Measurements from ENCODE around the gene ADGB. TPM values are rescaled to one million over a fixed set of nuclear protein-coding genes. Genes with fewer than 3 reads are reported as not detected.

The ADGB gene
- total and polyA plus RNA-seq, 4 donors: 1.4 to 9.7 (median 5.5) TPM

- 81 to 92% methylated on average over 2 of the region's 2 CpGs for WGBS, 2 donors
- no peaks in the 10 kb centered on the region for H3K9me3 ChIP-seq (ENCODE audit: control insufficient read depth in 4 of 4, insufficient read depth in 3 of 4, low read length in 3 of 4)
- TF ChIP-seq CTCF (IDR thresholded peaks at IDR 0.05; ENCODE audit: control extremely low read depth, extremely low read depth): no peak
- no peak overlapping the region for H3K27ac ChIP-seq (ENCODE audit: low read depth in 1 of 2, low read length in 1 of 2)
- H3K9ac ChIP-seq (ENCODE audit: insufficient read depth in 1 of 2, low read length in 2 of 2): no peak overlapping the region
- no peak for DNase-seq
- H3K4me1 ChIP-seq (ENCODE audit: control insufficient read depth in 5 of 5, insufficient read depth in 5 of 5, low read length in 5 of 5): no peaks in the 10 kb centered on the region
- no peak for ATAC-seq (ENCODE audit: insufficient read depth, low FRiP score)
- H3K4me3 ChIP-seq: no peak overlapping the region
- H3K36me3 ChIP-seq (ENCODE audit: control insufficient read depth in 4 of 4, insufficient read depth in 4 of 4, low read length in 4 of 4): no peaks in the 10 kb centered on the region
- H3K27me3 ChIP-seq (ENCODE audit: control insufficient read depth in 3 of 3, insufficient read depth in 3 of 3, low read length in 2 of 3): no peaks in the 10 kb centered on the region
Measured at GRCh38 chr6:146628350-146628749, 29.6 kb downstream of the ADGB start.

DNA sequence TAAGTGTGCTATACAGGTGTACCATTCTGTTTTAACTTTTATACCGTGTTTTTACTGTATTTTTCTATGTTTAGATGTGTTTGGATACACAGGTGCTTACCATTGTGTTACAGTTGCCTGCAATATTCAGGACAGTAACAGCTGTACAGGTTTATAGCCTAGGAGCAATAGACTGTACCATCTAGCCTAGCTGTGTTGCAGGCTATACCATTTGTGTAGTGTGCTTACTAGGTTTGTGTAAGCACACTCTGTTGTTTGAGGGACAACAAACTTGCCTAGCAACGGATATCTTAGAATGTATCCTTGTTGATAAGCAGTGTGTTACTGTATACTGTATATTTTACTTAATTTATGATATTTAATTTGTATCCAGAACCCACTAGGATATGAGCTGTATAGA, 35.2 kb downstream of the ADGB start:
- H3K36me3 ChIP-seq (ENCODE audit: control insufficient read depth in 4 of 4, insufficient read depth in 4 of 4, low read length in 4 of 4): no peaks in the 10 kb centered on the region
- H3K4me3 ChIP-seq: no peak overlapping the region
- H3K27ac ChIP-seq (ENCODE audit: low read depth in 1 of 2, low read length in 1 of 2): no peak overlapping the region
- no peaks in the 10 kb centered on the region for H3K27me3 ChIP-seq (ENCODE audit: control insufficient read depth in 3 of 3, insufficient read depth in 3 of 3, low read length in 2 of 3)
- H3K9me3 ChIP-seq (ENCODE audit: control insufficient read depth in 4 of 4, insufficient read depth in 3 of 4, low read length in 3 of 4): no peaks in the 10 kb centered on the region
- H3K9ac ChIP-seq (ENCODE audit: insufficient read depth in 1 of 2, low read length in 2 of 2): no peak overlapping the region
- TF ChIP-seq CTCF (IDR thresholded peaks at IDR 0.05; ENCODE audit: control extremely low read depth, extremely low read depth): no peak
- ATAC-seq (ENCODE audit: insufficient read depth, low FRiP score) (no peak), DNase-seq (no peak)
- WGBS, 2 donors: 83 to 87% methylated on average over 2 of the region's 2 CpGs
- no peaks in the 10 kb centered on the region for H3K4me1 ChIP-seq (ENCODE audit: control insufficient read depth in 5 of 5, insufficient read depth in 5 of 5, low read length in 5 of 5)

- no peaks in the 10 kb centered on the region for H3K4me1 ChIP-seq (ENCODE audit: control insufficient read depth in 5 of 5, insufficient read depth in 5 of 5, low read length in 5 of 5)
- H3K27me3 ChIP-seq (ENCODE audit: control insufficient read depth in 3 of 3, insufficient read depth in 3 of 3, low read length in 2 of 3): no peaks in the 10 kb centered on the region
- H3K4me3 ChIP-seq: no peak overlapping the region
- no peaks in the 10 kb centered on the region for H3K36me3 ChIP-seq (ENCODE audit: control insufficient read depth in 4 of 4, insufficient read depth in 4 of 4, low read length in 4 of 4)
- ATAC-seq (ENCODE audit: insufficient read depth, low FRiP score): no peak
- DNase-seq: no peak
- no peak for TF ChIP-seq CTCF (IDR thresholded peaks at IDR 0.05; ENCODE audit: control extremely low read depth, extremely low read depth)
- H3K9ac ChIP-seq (ENCODE audit: insufficient read depth in 1 of 2, low read length in 2 of 2): no peak overlapping the region
- no peaks in the 10 kb centered on the region for H3K9me3 ChIP-seq (ENCODE audit: control insufficient read depth in 4 of 4, insufficient read depth in 3 of 4, low read length in 3 of 4)
- H3K27ac ChIP-seq (ENCODE audit: low read depth in 1 of 2, low read length in 1 of 2): no peak overlapping the region
Measured at GRCh38 chr6:146635165-146635564, 36.4 kb downstream of the ADGB start.

DNA sequence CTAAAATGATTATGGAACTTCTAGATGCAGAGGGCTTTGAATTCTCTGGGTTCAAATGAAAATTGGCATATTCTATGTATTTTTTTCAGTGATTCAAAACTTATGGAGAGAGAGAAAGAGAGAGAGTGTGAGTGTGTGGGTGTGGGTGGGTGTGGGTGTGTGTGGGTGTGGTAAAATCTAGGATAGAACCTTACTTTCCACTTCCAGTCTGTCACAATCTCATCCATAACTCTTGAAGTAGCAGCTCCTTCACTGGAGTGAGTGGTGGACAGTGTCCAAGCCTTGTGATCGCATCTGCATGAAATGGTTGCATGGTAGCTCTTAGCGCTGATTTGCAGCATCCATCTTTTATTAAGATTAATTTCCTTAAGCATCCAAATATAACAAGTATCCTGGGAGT, 37.7 kb downstream of the ADGB start:
- WGBS, 2 donors: 88 to 94% methylated on average over 2 of the region's 2 CpGs
- no peak for DNase-seq
- ATAC-seq (ENCODE audit: insufficient read depth, low FRiP score): no peak

More for the DNA sequence above, 37.7 kb downstream of the ADGB start:
- Histone ChIP-seq H3K9ac (ENCODE audit: insufficient read depth in 1 of 2, low read length in 2 of 2) (no peak overlapping the region), H3K4me1 (ENCODE audit: control insufficient read depth in 5 of 5, insufficient read depth in 5 of 5, low read length in 5 of 5) (no peaks in the 10 kb centered on the region), H3K9me3 (ENCODE audit: control insufficient read depth in 4 of 4, insufficient read depth in 3 of 4, low read length in 3 of 4) (no peaks in the 10 kb centered on the region), H3K27ac (ENCODE audit: low read depth in 1 of 2, low read length in 1 of 2) (no peak overlapping the region), H3K4me3 (no peak overlapping the region), H3K36me3 (ENCODE audit: control insufficient read depth in 4 of 4, insufficient read depth in 4 of 4, low read length in 4 of 4) (no peaks in the 10 kb centered on the region), H3K27me3 (ENCODE audit: control insufficient read depth in 3 of 3, insufficient read depth in 3 of 3, low read length in 2 of 3) (no peaks in the 10 kb centered on the region)
- no peak for TF ChIP-seq CTCF (IDR thresholded peaks at IDR 0.05; ENCODE audit: control extremely low read depth, extremely low read depth)
